ENCODE measurements around the gene BCL11B. TPM values are rescaled to one million over a fixed set of nuclear protein-coding genes. Genes with fewer than 3 reads are reported as not detected.

The BCL11B gene
- total RNA-seq, 1 donor from 2014 or later = 1.0 TPM

- H3K27ac Mint-ChIP-seq (ENCODE audit: unreplicated experiment) = no peak overlapping the region
- H3K27me3 Mint-ChIP-seq (ENCODE audit: unreplicated experiment) = peaks cover 2% of the 10 kb centered on the region
- peaks cover 6% of the 10 kb centered on the region for H3K4me1 Mint-ChIP-seq (ENCODE audit: unreplicated experiment)
These were observed 26.9 kb downstream of the BCL11B start for GRCh38 chr14:99244941-99245563.

GRCh38 chr14:99244367-99244901 is 27.6 kb downstream of the BCL11B start:
- Mint-ChIP-seq H3K4me3 (ENCODE audit: unreplicated experiment) (peak overlapping the region; percentile 44), H3K27ac (ENCODE audit: unreplicated experiment) (no peak overlapping the region)

More at GRCh38 chr14:99244941-99245563, 26.9 kb downstream of the BCL11B start:
- no peaks in the 10 kb centered on the region for H3K36me3 Mint-ChIP-seq (ENCODE audit: low read depth, unreplicated experiment)
- no peaks in the 10 kb centered on the region for H3K9me3 Mint-ChIP-seq (ENCODE audit: unreplicated experiment)
- no peak for DNase-seq (ENCODE audit: low spot score)
- TF ChIP-seq CTCF (IDR thresholded peaks at IDR 0.05; ENCODE audit: unreplicated experiment) = no peak
- peak overlapping the region; percentile 78 for H3K4me3 Mint-ChIP-seq (ENCODE audit: unreplicated experiment)

DNA sequence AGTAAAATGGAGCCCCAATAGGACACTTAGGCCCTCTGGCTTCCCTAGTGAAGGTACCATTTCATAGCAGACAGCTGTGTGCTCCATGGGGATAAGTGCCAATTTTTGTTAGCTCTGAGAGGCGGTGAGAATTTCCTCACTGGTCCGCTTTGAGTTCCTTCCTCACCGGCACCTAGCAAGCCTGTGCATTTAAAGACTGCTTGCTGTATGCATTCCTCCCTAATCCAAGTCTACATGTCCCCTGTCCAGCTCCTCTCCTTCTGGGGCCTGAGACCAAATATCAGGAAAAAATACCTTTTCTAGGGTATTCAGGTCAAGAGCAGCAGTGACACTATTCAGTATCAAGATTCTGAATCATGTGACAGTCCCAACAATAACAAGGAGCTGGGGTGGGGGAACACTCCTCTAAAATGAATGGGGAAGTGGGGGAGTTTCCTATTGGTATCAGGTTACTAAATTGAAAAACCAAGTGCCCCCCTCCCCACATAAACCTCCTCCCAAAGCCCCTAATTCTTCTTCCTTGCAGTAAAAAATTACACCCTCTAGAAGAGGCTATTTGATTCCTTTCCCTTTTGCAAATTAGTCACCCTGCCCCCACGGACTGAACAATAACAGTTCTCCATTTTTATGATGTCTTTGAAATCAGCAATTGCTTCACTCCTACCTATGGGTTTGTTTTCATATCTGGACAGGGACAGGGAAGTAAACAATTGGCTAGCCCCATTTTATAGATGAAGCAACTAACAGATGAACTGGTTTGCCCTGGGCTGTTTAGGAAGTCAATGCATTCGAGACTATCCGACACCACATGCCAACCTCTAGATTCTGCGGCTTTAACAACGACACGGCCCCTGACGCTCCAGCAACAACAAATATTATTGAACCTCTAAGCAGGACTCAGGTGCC is 28.9 kb downstream of the BCL11B start:
- H3K4me1 Mint-ChIP-seq (ENCODE audit: unreplicated experiment) = peaks cover 6% of the 10 kb centered on the region
- H3K27ac Mint-ChIP-seq (ENCODE audit: unreplicated experiment) = no peak overlapping the region
- TF ChIP-seq CTCF (IDR thresholded peaks at IDR 0.05; ENCODE audit: unreplicated experiment) = no peak
- no peaks in the 10 kb centered on the region for H3K9me3 Mint-ChIP-seq (ENCODE audit: unreplicated experiment)
- no peak for DNase-seq (ENCODE audit: low spot score)
- H3K4me3 Mint-ChIP-seq (ENCODE audit: unreplicated experiment) = no peak overlapping the region
- H3K36me3 Mint-ChIP-seq (ENCODE audit: low read depth, unreplicated experiment) = no peaks in the 10 kb centered on the region
- peaks cover 2% of the 10 kb centered on the region for H3K27me3 Mint-ChIP-seq (ENCODE audit: unreplicated experiment)

More at GRCh38 chr14:99244367-99244901, 27.6 kb downstream of the BCL11B start:
- Mint-ChIP-seq H3K9me3 (ENCODE audit: unreplicated experiment) (no peaks in the 10 kb centered on the region), H3K36me3 (ENCODE audit: low read depth, unreplicated experiment) (no peaks in the 10 kb centered on the region), H3K27me3 (ENCODE audit: unreplicated experiment) (peaks cover 2% of the 10 kb centered on the region), H3K4me1 (ENCODE audit: unreplicated experiment) (peaks cover 6% of the 10 kb centered on the region)
- no peak for DNase-seq (ENCODE audit: low spot score)
- no peak for TF ChIP-seq CTCF (IDR thresholded peaks at IDR 0.05; ENCODE audit: unreplicated experiment)

- H3K4me3 Mint-ChIP-seq (ENCODE audit: unreplicated experiment) = no peak overlapping the region
- peaks cover 2% of the 10 kb centered on the region for H3K27me3 Mint-ChIP-seq (ENCODE audit: unreplicated experiment)
- no peak overlapping the region for H3K27ac Mint-ChIP-seq (ENCODE audit: unreplicated experiment)
- H3K9me3 Mint-ChIP-seq (ENCODE audit: unreplicated experiment) = no peaks in the 10 kb centered on the region
- DNase-seq (ENCODE audit: low spot score) = no peak
- peaks cover 6% of the 10 kb centered on the region for H3K4me1 Mint-ChIP-seq (ENCODE audit: unreplicated experiment)
- no peaks in the 10 kb centered on the region for H3K36me3 Mint-ChIP-seq (ENCODE audit: low read depth, unreplicated experiment)
- no peak for TF ChIP-seq CTCF (IDR thresholded peaks at IDR 0.05; ENCODE audit: unreplicated experiment)
These were observed 29.8 kb downstream of the BCL11B start for GRCh38 chr14:99242238-99242637.

Measured in endothelial cell (in vitro differentiated cells).